ENCODE measurements around the gene EPHB2.

DNA sequence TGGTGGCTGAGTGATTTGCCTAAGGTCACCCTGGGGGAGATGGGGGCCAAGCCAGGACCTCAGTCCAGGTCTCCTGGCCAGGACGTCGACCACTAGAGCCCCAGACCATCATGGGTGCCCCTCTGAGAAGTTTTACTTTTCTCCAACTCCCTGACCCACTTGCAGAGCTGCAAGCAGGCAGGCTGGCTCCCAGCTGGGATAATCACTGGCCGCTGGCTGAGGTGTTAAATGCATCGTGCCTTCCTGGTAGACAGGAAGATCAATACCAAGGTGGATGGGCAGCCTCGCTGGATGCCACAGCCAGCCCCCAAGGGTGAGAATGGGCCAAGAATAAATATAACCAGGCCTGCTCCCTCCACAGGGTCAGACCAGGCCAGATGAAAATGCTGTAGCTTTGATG is 106.2 kb downstream of the EPHB2 start:
- TF ChIP-seq POLR2A (IDR thresholded peaks at IDR 0.05), result no peak
- TF ChIP-seq, protein P1, sequence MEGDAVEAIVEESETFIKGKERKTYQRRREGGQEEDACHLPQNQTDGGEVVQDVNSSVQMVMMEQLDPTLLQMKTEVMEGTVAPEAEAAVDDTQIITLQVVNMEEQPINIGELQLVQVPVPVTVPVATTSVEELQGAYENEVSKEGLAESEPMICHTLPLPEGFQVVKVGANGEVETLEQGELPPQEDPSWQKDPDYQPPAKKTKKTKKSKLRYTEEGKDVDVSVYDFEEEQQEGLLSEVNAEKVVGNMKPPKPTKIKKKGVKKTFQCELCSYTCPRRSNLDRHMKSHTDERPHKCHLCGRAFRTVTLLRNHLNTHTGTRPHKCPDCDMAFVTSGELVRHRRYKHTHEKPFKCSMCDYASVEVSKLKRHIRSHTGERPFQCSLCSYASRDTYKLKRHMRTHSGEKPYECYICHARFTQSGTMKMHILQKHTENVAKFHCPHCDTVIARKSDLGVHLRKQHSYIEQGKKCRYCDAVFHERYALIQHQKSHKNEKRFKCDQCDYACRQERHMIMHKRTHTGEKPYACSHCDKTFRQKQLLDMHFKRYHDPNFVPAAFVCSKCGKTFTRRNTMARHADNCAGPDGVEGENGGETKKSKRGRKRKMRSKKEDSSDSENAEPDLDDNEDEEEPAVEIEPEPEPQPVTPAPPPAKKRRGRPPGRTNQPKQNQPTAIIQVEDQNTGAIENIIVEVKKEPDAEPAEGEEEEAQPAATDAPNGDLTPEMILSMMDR (IDR thresholded peaks at IDR 0.05), result no peak
